ENCODE results near the gene CCDC187. TPM values are rescaled to one million over a fixed set of nuclear protein-coding genes. Genes with fewer than 3 reads are reported as not detected.

The CCDC187 gene
- total and polyA plus RNA-seq, 4 experiments from 2014 or later, result not detected

DNA sequence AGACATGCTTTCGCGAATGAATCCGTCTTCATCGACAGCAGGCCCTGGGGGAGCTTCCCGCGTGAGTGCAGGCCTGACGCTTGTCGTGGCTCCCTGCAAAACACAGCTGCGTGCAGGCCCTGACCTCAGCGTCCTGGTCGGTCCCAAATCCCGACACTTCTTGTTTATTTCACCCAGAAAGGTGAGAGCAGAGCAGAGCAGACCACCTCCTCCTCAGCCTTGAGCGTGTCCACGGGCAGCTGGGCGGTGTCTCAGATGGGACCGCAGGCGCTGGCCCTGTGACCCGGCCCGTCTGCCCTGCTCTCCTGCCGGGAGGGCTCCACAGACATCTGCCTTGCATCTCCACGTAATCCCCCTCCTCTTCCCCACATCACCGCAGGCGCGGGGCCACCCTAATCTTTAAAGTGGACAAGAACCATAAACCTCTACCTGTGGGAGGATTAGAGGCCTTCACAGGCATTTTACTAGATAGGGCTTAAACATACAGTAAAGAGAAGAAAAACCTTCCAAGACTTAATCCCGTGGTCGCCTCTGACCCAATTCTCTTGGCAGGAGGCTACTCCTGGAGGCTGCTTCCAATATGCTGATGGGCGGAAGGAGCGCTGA lies 91.4 kb downstream of the CCDC187 start:
- Histone ChIP-seq H3K27ac (ENCODE audit: low read depth, low read length) (no peak overlapping the region), H3K4me3 (ENCODE audit: low read length in 2 of 2) (no peak overlapping the region), H3K36me3 (ENCODE audit: insufficient read depth, low read length) (peaks cover 47% of the 10 kb centered on the region), H3K9me3 (ENCODE audit: control insufficient read depth in 1 of 2, low read length in 2 of 2) (no peaks in the 10 kb centered on the region), H3K4me1 (ENCODE audit: insufficient read depth, low read length) (no peaks in the 10 kb centered on the region), H3K27me3 (ENCODE audit: insufficient read depth, low read length) (no peaks in the 10 kb centered on the region)
- H3K27ac Mint-ChIP-seq, result no peak overlapping the region
- CTCF ChIA-PET (ENCODE audit: partially characterized antibody), result no interaction called here
- POLR2A ChIA-PET (ENCODE audit: partially characterized antibody), result no interaction called here
- no peaks in the 10 kb centered on the region for H3K9me3 Mint-ChIP-seq
- no peak overlapping the region for H3K4me3 Mint-ChIP-seq
- H3K4me1 Mint-ChIP-seq, result no peaks in the 10 kb centered on the region
- no peaks in the 10 kb centered on the region for H3K27me3 Mint-ChIP-seq
- H3K36me3 Mint-ChIP-seq, result peaks cover 36 to 59% of the 10 kb centered on the region in 2 donors
- DNase-seq, result no peak
- intact Hi-C loops (cut with micrococcal nuclease), result no loop called here

DNA sequence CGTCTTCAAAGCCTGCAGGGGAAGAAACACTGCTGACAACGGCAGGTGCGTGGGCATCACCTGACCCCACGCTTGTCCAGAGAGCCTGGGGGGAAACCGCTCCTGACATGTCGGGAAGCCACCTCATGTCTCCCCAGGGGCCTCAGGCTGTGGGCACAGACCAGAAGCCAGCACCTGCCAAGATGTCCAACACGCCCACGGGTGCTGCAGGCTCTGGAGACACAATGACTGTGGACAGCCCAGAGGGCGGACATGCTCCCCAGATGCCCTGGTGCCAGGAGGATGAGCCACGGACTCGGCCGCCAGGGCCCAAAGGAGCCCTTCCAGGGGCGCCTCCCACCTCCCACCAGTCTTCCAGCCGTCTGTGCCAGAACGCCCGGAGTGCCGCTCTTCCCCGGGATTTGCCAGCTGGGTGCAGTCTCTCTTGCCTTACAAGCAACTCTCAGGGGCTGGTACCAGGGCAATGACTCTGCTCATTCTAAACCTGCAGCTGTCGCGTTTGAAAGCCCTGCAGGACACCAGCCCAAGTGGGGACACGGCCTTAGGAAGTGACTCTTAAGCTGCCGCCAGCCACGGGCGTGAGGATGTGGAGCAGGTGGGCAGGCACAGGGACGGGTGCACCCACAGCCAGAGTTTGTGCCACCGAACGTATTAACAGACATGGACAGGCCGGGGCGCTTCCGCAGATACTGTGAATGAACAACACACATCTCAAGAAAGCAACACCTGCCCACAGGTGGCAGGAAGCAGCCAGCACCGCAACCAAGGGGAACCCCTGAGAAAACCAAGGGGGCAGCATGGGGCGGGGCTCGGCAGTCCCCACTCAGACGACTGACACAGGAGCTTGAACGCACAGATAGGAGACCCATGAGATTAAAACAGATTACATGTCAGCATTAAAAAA lies 92.2 kb downstream of the CCDC187 start:
- Mint-ChIP-seq H3K4me1 (peaks cover 0 to 1% (median 0%) of the 10 kb centered on the region in 4 donors), H3K27ac (no peak overlapping the region), H3K27me3 (no peaks in the 10 kb centered on the region), H3K36me3 (peaks cover 43 to 60% of the 10 kb centered on the region in 2 donors), H3K4me3 (no peak overlapping the region), H3K9me3 (no peaks in the 10 kb centered on the region)
- no peaks in the 10 kb centered on the region for H3K9me3 ChIP-seq (ENCODE audit: control insufficient read depth in 1 of 2, low read length in 2 of 2)
- peaks cover 42% of the 10 kb centered on the region for H3K36me3 ChIP-seq (ENCODE audit: insufficient read depth, low read length)
- no peak overlapping the region for H3K4me3 ChIP-seq (ENCODE audit: low read length in 2 of 2)
- no peak overlapping the region for H3K27ac ChIP-seq (ENCODE audit: low read depth, low read length)
- ChIA-PET CTCF (ENCODE audit: partially characterized antibody) (no interaction called here), POLR2A (ENCODE audit: partially characterized antibody) (no interaction called here)
- intact Hi-C loops (cut with micrococcal nuclease), result no loop called here
- DNase-seq, result no peak
- H3K4me1 ChIP-seq (ENCODE audit: insufficient read depth, low read length), result no peaks in the 10 kb centered on the region
- no peaks in the 10 kb centered on the region for H3K27me3 ChIP-seq (ENCODE audit: insufficient read depth, low read length)

DNA sequence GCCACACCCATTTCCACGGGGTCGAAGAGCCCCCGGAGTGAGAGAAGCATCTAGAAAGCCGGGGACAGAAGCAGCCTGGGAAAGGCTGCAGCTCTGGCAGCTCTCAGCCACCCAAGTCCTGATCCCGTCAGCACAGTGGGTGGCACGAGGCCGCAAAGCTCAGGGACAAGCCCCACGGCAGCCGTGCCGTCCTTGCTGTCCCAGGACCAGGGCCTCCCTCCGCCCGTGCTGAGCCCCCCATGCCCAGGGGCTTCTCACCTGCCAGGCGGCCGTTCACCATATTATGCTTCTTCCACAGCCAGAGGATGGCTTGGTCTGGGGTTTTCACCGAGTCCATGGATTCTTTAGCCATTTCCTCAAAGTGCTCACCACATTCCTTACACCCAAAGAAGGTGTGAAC lies 92.9 kb downstream of the CCDC187 start:
- H3K36me3 ChIP-seq (ENCODE audit: insufficient read depth, low read length), result peaks cover 37% of the 10 kb centered on the region
- DNase-seq, result no peak
- H3K4me1 Mint-ChIP-seq, result peaks cover 0 to 3% (median 0%) of the 10 kb centered on the region in 4 donors
- no peak overlapping the region for H3K27ac ChIP-seq (ENCODE audit: low read depth, low read length)
- H3K27me3 Mint-ChIP-seq, result peaks cover 0 to 2% of the 10 kb centered on the region in 2 donors
- no peak overlapping the region for H3K27ac Mint-ChIP-seq
- no peaks in the 10 kb centered on the region for H3K9me3 ChIP-seq (ENCODE audit: control insufficient read depth in 1 of 2, low read length in 2 of 2)
- no peaks in the 10 kb centered on the region for H3K27me3 ChIP-seq (ENCODE audit: insufficient read depth, low read length)
- intact Hi-C loops (cut with micrococcal nuclease), result no loop called here
- no peak overlapping the region for H3K4me3 Mint-ChIP-seq
- CTCF ChIA-PET (ENCODE audit: partially characterized antibody), result no interaction called here
- POLR2A ChIA-PET (ENCODE audit: partially characterized antibody), result no interaction called here
- H3K36me3 Mint-ChIP-seq, result peaks cover 48 to 60% of the 10 kb centered on the region in 2 donors
- no peaks in the 10 kb centered on the region for H3K9me3 Mint-ChIP-seq
- H3K4me3 ChIP-seq (ENCODE audit: low read length in 2 of 2), result no peak overlapping the region
- H3K4me1 ChIP-seq (ENCODE audit: insufficient read depth, low read length), result no peaks in the 10 kb centered on the region

DNA sequence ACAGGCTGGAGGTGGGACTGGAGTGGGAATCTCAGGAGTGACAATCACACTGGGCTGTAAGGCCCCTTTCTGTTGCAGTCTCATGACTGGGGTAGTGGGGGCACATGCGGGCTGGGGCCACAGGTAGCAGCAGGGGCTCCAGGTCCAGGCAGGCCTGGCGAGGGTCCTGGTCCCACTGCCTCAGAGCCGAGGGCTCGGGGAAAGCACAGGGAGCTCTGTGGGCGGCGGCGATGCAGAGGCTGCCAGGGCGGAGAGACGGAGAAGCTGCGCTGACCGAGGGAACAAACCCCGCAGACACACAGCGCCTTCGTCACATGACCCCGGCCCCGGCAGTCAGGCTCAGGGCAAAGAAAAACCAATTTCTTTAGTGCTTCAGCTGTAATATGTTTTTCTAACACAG lies 93.6 kb downstream of the CCDC187 start:
- peaks cover 30% of the 10 kb centered on the region for H3K36me3 ChIP-seq (ENCODE audit: insufficient read depth, low read length)
- POLR2A ChIA-PET (ENCODE audit: partially characterized antibody), result no interaction called here
- CTCF ChIA-PET (ENCODE audit: partially characterized antibody), result no interaction called here
- no peaks in the 10 kb centered on the region for H3K27me3 ChIP-seq (ENCODE audit: insufficient read depth, low read length)
- intact Hi-C loops (cut with micrococcal nuclease), result no loop called here
- DNase-seq, result no peak
- H3K27ac Mint-ChIP-seq, result no peak overlapping the region
- H3K4me1 Mint-ChIP-seq, result peaks cover 0 to 3% (median 0%) of the 10 kb centered on the region in 4 donors
- no peak overlapping the region for H3K4me3 ChIP-seq (ENCODE audit: low read length in 2 of 2)
- H3K9me3 ChIP-seq (ENCODE audit: control insufficient read depth in 1 of 2, low read length in 2 of 2), result no peaks in the 10 kb centered on the region
- H3K4me3 Mint-ChIP-seq, result no peak overlapping the region
- peaks cover 48 to 53% of the 10 kb centered on the region in 2 donors for H3K36me3 Mint-ChIP-seq
- peaks cover 0 to 2% of the 10 kb centered on the region in 2 donors for H3K27me3 Mint-ChIP-seq
- H3K9me3 Mint-ChIP-seq, result no peaks in the 10 kb centered on the region
- no peak overlapping the region for H3K27ac ChIP-seq (ENCODE audit: low read depth, low read length)
- H3K4me1 ChIP-seq (ENCODE audit: insufficient read depth, low read length), result no peaks in the 10 kb centered on the region

DNA sequence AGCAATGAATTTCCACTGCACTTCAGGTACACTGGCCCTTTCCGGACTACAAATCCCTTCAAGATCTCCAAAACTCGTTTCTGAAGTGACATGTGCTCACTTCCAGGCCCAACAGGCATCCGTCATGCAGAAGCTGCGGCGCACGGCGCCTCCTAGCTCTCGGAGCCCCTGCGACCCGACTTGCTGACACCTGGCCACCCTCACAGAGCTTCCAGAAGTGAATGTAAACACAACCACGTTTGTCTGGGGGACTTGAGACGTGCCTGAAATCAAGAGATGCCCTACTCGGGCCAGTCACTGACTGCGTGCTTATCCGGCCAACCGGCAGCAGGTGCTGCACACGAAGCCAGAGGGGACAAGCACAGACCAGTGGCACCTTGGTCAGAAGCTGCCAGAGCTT lies 94.1 kb downstream of the CCDC187 start:
- no peaks in the 10 kb centered on the region for H3K9me3 ChIP-seq (ENCODE audit: control insufficient read depth in 1 of 2, low read length in 2 of 2)
- H3K27ac ChIP-seq (ENCODE audit: low read depth, low read length), result no peak overlapping the region
- peaks cover 25% of the 10 kb centered on the region for H3K36me3 ChIP-seq (ENCODE audit: insufficient read depth, low read length)
- no peak overlapping the region for H3K4me3 ChIP-seq (ENCODE audit: low read length in 2 of 2)
- Mint-ChIP-seq H3K36me3 (peaks cover 43 to 48% of the 10 kb centered on the region in 2 donors), H3K4me1 (peaks cover 0 to 3% (median 0%) of the 10 kb centered on the region in 4 donors), H3K27ac (no peak overlapping the region), H3K9me3 (no peaks in the 10 kb centered on the region), H3K4me3 (no peak overlapping the region), H3K27me3 (peaks cover 0 to 2% of the 10 kb centered on the region in 2 donors)
- intact Hi-C loops (cut with micrococcal nuclease), result no loop called here
- no peaks in the 10 kb centered on the region for H3K4me1 ChIP-seq (ENCODE audit: insufficient read depth, low read length)
- CTCF ChIA-PET (ENCODE audit: partially characterized antibody), result no interaction called here
- DNase-seq, result no peak
- POLR2A ChIA-PET (ENCODE audit: partially characterized antibody), result no interaction called here
- H3K27me3 ChIP-seq (ENCODE audit: insufficient read depth, low read length), result no peaks in the 10 kb centered on the region

DNA sequence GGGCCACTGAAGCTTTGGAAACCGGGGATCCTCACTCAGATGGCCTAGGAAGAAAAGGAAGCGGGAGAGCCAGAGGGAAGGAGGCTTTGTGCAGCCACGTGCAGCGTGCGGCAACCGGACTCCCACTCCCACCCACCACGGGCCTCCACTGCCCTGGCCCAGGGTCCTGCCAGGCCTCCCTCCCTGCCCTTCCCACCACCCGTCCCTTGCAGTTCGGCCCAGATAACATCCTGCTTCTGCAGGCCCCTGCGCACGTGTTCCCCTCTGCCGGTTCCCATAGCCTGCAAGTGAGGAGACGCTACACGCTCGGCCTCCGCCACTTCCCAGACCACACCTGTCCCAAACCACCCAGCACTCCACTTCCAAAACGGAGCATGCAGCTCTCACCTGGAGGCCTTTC lies 94.7 kb downstream of the CCDC187 start:
- no peak overlapping the region for H3K4me3 Mint-ChIP-seq
- no peak overlapping the region for H3K4me3 ChIP-seq (ENCODE audit: low read length in 2 of 2)
- H3K36me3 Mint-ChIP-seq, result peaks cover 39 to 44% of the 10 kb centered on the region in 2 donors
- H3K4me1 ChIP-seq (ENCODE audit: insufficient read depth, low read length), result no peaks in the 10 kb centered on the region
- peaks cover 2% of the 10 kb centered on the region in 2 donors for H3K27me3 Mint-ChIP-seq
- peaks cover 0 to 3% (median 0%) of the 10 kb centered on the region in 4 donors for H3K4me1 Mint-ChIP-seq
- H3K27ac Mint-ChIP-seq, result no peak overlapping the region
- POLR2A ChIA-PET (ENCODE audit: partially characterized antibody), result no interaction called here
- no peaks in the 10 kb centered on the region for H3K9me3 ChIP-seq (ENCODE audit: control insufficient read depth in 1 of 2, low read length in 2 of 2)
- CTCF ChIA-PET (ENCODE audit: partially characterized antibody), result no interaction called here
- no peak overlapping the region for H3K27ac ChIP-seq (ENCODE audit: low read depth, low read length)
- H3K27me3 ChIP-seq (ENCODE audit: insufficient read depth, low read length), result no peaks in the 10 kb centered on the region
- H3K9me3 Mint-ChIP-seq, result no peaks in the 10 kb centered on the region
- no peak for DNase-seq
- peaks cover 20% of the 10 kb centered on the region for H3K36me3 ChIP-seq (ENCODE audit: insufficient read depth, low read length)
- intact Hi-C loops (cut with micrococcal nuclease), result no loop called here

DNA sequence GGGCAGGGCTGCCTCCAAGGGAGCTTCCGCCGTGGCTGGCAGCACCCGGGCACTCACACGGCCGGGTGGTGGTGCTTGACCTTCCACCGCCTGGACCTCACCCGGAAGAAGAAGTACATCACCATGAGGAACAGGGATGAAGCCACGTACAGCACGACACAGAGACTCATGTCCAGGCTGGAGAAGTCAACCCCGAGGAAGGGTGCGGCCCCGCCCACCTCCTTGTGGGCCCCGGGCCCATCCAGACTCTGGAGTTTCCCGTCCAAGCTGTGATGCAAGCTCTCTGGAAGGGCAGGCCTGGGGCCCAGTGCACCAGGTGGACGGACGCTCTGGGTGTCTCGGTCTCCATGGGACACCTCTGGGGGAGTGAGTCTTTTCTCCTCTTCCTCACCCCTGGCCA lies 95.2 kb downstream of the CCDC187 start:
- Mint-ChIP-seq H3K27me3 (peaks cover 5 to 6% of the 10 kb centered on the region in 2 donors), H3K27ac (no peak overlapping the region), H3K4me3 (no peak overlapping the region), H3K4me1 (peaks cover 0 to 3% (median 0%) of the 10 kb centered on the region in 4 donors), H3K36me3 (peaks cover 34 to 40% of the 10 kb centered on the region in 2 donors), H3K9me3 (no peaks in the 10 kb centered on the region)
- H3K27me3 ChIP-seq (ENCODE audit: insufficient read depth, low read length), result no peaks in the 10 kb centered on the region
- H3K4me1 ChIP-seq (ENCODE audit: insufficient read depth, low read length), result no peaks in the 10 kb centered on the region
- H3K36me3 ChIP-seq (ENCODE audit: insufficient read depth, low read length), result peaks cover 14% of the 10 kb centered on the region
- DNase-seq, result no peak
- no peaks in the 10 kb centered on the region for H3K9me3 ChIP-seq (ENCODE audit: control insufficient read depth in 1 of 2, low read length in 2 of 2)
- ChIA-PET POLR2A (ENCODE audit: partially characterized antibody) (no interaction called here), CTCF (ENCODE audit: partially characterized antibody) (no interaction called here)
- intact Hi-C loops (cut with micrococcal nuclease), result no loop called here
- no peak overlapping the region for H3K4me3 ChIP-seq (ENCODE audit: low read length in 2 of 2)
- H3K27ac ChIP-seq (ENCODE audit: low read depth, low read length), result no peak overlapping the region

Data from CD4-positive, alpha-beta memory T cell (primary cell).